Neural cell (in vitro differentiated cells): ENCODE results near the gene GIMD1.

ENCODE experiments used
- CTCF ChIP-seq: fragments of 450-650 bp; IDR thresholded peaks from 2 replicates; pipeline ENCODE4 v1.5.1; 2014; ENCODE audit warnings: antibody characterized with exemption, mild to moderate bottlenecking, moderate library complexity; ENCODE audit not compliant: poor library complexity, severe bottlenecking
- TAF1 ChIP-seq: IDR thresholded peaks from 2 replicates; pipeline ENCODE4 v1.6.1; 2012; ENCODE audit warnings: low read depth

GRCh38 chr4:106333186-106333585 lies 35.4 kb downstream of the GIMD1 start:
- no peak for TF ChIP-seq CTCF
- no peak for TF ChIP-seq TAF1
